HG02970 (cell line): ENCODE data around the gene FAM180A.
"Not testable (repeated sequence)": the region's sequence is repeated elsewhere in the genome, so short reads cannot be mapped to it uniquely, and the experiment has no call there.

Source experiments
- ATAC-seq: cut with Tn5 transposase; IDR thresholded peaks from one replicate; pipeline ENCODE4 v1.9.1; 2021; ENCODE audit warnings: mild to moderate bottlenecking, moderate library complexity, moderate number of reproducible peaks; ENCODE audit not compliant: unreplicated experiment, low FRiP score

FAM180A gene

DNA sequence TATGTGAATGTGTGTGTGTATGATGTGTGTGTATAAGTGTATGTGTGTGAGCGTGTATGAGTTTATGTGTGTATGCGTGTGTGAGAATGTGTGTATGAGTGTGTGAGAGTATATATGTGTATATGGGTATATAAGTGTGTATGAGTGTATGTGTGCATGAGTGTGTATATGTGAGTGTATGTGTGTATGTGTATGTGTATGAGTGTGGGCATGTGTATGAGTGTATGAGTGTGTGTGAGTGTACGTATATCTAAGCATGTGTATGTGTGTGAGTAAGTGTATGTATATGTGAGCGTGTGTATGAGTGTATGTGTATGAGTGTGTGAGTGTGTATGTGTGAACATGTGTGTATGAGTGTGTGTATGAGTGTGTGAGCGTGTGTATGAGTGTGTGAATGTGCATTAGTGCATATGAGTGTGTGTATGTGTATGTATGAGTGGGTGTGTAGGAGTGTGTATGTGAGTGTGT, 33.5 kb downstream of the FAM180A start:
- ATAC-seq, result no peak

DNA sequence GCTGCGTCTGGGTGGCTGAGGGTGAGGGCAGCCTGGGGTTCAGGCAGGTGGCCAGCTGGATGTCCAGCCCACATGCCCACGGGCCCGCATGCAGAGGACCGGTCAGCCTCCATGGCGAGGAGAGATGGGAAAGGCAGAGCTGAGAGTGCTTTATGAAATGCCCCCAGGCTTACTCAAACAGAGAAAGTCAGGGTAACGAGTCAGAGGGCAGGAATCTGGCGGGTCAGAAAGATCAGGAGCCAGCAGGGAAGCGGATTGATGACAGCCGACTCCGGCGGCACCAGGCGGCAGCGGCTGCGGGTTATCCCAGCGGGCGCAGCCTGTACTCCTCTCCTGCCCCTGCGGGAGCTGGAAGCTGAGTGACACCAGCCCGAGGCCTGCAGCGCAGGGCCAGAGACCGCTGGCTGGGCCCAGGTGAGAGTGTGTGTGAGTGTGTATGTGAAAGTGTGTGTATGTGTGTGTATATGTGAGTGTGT, 34.0 kb downstream of the FAM180A start:
- ATAC-seq, result no peak

DNA sequence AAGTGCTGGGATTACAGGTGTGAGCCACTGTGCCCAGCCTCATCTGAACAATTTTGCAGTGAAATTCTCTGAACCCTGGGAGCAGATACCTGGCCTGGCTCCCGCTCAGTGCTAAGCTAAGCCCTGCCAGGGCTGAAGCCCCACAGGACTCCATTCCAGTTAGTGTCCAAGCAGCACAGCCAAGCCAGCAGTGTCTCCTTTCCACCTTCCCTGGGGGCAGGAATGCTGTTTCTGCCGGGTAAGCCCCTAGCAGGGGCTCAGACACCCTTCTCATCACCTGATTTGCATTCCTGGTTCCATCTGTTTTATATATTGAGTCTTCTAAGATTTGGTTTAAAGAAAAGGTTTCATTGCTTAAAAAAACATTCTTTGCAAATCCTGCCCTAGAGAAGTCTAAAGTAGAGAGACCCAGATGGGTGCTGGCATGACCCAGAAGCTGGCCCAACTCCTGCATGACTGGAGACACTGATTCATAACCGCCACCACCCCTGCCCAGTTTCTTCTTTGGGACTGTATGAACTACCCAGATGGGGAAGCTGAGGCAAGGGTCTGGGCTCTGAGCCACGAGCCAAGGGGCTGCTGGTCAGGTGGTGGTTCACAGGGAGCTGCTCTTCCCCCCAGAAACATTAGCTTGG, 34.7 kb downstream of the FAM180A start:
- ATAC-seq, result no peak

DNA sequence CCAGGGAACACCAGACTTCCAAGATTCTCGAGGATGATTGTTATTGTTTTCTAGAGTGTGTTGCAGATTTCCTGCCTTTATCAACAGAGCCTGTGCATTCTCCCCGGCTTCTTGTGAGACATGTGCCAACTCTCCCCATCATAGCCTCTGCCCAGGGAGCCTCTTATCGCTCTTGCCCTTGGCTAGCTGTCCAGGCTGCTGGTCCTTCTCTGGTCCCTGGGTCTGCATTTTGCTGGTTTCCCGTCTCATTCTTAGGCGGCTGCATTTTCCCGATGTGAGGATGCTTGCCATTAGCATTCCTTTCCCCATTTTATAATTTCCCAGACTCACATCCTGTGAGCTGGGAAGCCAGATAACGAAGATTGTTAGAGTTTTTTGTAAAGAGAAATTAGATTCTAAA, 35.8 kb downstream of the FAM180A start:
- no peak for ATAC-seq

DNA sequence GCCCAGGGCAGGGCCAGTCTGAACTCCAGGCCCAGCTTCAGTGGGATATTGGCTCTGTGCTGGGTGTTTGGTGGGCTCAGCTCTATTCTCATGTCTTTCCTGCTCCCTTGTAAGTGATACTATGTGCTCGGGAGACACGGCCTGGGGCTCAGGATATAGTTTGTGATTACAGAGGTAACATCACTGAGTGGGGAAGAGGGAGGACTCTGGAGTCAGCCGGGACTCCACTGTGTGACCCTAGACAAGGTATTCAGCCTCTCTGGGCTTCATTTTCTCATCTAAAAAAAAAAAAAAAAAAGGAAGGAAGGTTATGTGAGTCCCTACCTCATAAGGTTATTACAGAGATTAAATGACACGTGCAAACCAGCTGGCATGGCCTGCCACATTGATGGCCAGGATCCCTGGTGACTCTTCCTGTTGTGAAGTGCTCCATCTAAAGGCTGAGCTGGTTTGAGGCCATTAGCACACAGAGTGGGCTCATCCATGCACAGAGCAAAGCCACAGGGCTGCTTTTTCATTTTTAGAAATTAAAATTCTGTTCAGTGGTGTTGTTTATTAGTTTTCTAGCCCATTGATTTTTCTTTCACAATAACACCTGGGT, 36.3 kb downstream of the FAM180A start:
- no peak for ATAC-seq

DNA sequence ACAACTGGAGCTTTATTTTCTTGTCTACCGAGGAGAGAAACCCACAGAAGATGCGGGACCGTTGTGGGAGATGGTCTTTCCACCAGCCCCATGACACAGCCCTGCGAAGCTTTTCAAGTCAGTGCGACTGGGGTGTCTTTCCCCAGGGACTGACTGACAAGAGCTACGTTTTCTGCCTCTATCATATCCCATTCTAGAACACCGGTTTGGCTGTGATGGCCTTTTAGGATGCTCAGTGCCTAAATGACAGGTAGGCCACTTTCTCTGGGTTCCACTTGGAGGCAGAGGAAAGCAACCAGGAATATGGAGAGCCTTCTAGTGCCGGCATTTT, 37.5 kb downstream of the FAM180A start:
- no peak for ATAC-seq

DNA sequence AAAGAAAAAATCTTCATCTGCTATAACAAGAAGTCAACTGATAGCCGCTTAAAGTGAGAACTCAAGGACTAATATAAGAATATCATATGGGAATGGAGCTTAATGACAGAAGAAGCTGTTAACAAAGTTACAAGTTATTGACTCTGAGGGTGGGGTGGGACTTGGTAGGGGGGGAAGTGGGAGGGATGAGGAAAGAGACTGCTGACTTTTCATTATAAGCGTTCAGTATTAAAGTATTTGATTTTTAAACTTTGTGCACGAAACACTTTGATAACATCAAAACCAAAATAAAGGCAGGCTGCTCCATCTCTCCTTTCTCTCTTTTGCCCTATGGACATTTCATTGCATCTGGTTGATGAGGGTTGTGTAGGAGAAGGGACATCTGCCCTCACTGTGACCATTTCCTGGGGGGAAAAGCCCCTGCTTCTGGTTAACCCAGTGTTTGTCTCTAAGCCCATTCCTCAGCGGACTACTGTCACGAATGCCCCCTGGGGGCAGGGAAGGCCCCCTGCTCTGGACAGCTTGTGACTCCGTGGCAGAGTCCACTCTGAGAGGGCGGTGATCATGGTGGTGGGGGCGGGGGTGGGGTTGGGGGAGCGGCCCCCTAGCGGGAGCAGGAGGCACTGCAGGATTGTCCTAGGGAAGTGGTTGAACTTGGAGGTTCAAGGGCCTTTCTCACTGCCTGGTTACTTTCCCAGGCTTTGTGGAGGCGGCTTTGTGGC, 38.0 kb downstream of the FAM180A start:
- no peak for ATAC-seq

DNA sequence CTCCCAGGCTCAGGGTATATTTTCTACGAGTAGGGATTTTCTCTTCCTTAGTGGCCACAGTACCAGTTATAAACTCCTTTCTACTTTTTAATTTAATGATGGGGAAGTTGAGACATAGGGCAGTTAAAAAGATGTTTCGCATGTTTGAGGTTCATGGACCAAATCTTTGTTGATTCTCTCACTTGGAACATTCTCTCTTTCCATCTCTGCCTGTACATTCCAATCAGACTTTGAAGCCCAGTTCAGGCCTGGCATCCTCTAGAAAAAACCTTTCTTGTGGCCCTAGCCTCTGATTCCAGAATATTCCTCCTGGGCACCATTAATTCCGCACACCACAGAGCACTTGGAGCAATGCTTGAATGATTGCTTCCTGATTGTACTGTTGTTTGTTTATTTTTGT, 39.1 kb downstream of the FAM180A start:
- ATAC-seq, result no peak

DNA sequence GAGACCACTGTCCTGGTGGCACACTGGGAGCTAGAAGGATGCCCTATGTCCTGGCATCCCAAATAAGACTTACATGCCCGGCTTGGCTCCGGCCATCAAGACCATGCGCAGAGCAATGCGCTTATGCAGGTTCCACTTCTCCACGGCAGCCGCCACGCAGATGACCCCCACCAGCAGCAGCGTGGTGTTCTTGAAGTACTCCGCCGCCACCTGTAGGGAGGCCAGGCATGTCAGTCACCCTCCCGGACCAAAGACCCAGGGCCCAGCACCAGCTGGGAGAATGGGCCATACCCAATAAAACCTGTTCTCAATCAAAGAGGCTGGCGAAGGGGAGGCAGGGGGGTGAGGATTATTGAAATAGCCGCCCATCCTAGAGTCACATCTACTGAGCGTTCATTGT, 40.6 kb downstream of the FAM180A start:
- ATAC-seq, result no peak

DNA sequence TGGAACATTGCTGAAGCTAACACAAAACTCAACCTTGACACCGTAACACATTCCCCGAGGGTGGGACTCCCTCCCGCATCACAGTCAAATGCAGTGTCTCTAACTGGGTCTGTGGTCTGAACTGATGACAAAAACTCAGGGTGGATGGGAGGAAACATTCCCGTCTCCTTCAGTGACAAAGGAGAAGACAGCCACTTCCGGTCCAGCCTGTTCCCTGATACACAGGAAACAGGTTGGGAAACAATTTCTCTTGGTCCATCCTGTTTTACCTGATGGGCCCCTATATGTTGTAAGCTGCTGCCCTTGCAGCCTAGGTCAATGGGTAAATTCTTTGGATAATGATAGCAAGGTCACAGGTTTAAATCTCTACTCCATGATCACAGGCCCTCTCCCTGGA, 41.0 kb downstream of the FAM180A start:
- ATAC-seq, result no peak

DNA sequence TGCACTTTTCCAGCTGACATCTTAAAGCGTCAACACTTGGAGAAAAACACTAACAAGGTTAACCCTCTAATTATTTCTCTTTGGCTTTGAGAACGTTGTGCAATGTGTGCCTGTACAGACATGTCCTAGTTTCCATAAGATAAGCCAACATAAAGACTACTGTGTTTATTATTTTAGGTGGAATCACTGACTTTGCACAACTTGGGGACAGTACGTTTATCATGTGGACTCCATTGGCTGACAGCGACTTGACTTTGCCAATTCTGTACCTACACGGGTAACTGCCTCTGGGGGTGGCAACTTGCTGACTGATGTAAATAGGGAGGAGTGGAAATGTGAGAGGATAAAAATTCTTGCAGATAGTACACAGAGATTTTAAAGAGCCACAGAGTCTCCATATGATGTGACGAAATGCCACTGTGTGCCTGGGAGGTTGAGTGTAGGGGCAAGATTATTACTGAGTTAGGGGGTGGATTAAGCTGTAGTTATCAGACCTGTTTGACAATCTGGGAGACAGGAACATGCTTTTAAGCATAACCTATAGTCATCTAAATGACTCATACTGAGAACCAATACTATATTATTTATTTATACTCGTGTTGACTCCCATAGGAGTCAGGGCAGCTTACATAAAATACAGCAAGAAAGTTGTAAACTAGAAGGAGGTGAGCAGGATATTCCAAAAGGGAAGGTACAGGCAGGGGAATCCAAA, 41.6 kb downstream of the FAM180A start:
- no peak for ATAC-seq

DNA sequence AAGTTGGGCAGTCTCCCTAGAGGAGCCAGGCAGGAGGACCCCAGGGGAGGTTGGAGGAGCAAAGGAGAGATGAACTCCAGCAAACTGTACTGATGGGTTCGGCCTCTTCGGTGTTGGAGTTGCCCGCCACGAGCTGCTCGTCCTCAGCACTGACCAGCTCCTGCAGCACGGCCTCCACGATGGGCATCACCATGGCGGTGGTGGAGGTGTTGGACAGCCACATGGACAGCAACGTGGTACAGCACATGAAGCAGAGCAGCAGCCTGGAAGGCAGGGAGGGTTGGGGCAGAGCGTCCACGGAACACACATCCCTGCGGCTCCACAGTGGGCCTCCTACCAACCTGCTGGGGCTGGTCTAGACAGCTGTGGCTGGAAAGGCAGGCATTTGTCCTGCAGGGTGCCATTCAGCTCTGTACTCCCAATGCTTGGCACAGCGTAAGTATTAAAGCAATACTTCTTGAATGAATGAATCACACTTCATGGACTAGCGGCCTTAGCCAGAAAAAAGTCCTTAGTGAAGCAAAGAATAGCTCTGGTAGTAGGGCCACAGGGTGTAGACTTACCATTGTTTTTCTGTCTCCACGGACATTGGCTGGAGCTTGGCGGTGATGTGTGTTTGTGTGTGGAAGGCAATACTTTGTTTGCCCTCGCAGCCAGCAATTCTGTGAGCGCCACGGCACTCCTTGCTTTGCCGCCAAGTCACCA, 42.4 kb downstream of the FAM180A start:
- no peak for ATAC-seq

DNA sequence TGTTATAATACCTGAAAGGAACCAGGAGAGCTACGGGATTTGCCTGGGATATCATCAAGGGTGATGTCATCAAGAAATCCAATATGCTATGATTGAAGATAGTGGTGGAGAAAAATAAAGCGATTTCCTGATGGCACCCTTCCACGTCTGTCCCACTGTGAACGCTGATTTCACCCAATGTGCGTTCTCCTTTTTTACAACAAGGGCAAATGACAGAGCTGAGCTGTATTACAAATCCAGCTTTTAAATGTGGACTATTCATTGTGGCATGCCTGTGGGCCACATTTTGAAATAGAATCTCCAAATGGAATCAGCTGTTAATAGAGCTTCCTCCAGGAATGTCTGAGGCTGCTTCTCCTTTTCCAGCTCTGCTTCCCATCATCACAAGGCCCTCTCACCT, 43.9 kb downstream of the FAM180A start:
- no peak for ATAC-seq

DNA sequence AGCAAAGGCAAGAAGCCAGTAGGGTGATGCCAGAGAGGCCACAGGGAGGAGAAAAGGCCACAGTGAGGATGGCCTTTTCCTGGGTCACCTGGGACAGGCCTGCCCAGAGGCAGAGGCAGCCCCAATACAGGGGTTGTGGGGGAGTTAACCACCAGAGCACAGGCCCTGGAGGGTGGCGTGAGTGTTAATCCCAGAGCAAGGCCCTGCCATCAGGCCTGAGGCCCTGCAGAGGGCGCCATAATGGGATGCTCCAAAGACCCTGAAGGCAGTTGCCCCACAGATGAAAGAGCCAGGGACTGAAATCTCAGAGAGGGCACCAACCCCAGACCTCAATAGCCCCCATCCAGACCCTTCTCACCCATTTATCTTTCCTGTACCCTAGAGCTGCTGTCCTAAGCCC, 44.5 kb downstream of the FAM180A start:
- no peak for ATAC-seq

DNA sequence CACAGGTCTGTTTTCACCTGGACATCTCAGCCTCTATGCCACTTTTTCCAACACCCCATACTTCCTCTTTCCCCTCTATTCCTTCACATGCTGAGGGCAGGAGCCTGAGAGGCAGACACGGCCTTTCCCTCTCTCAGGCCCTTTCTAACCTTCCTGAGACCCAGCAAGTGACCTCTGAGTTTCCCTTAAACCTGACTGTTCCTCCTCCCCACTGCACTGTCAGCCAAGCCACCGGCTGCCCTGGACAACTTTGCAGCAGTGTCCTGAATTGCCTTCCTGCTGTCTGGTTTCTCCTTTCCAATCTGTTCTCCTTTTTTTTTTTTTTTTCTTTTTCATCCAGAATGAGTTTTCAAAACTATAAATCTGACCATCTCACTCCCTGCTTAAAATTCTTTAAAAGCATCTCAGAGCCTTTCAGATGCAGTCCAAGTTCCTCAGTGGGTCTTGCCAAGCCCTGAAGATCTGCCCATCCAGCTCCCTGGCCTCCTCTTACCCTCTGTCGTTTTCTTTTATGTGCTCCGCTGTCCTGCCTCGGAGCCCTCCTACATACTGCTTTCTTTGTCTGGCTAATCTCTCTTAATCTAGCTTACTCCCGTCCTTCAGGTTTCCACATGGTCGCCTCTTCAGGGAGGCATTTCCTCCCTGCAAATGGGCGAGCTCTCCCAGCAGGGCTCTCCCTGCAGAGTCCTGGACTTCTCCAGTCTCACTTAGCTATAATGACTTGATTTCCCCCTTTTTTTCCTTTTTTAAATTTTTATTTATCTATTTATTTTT, 51.1 kb downstream of the FAM180A start:
- ATAC-seq, result no peak

DNA sequence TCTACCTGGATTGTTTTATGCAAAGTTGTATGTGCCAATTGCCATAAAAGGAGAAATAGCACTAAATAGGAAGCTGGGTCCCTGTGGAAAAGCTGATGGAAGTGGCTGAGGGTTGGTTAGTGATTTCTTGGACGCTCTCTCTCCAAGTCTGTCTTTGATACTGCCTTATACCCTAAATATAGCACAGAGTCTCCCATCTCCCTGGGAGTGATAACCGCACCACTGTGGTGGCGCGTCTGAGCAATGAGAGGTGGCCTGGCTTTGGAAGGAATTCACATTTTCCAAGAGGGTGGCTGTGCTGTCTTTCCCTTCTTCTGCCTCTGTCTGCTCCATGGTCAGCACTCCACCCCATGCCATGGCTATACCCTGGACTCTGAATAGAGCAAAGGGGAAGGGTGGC, 55.1 kb downstream of the FAM180A start:
- ATAC-seq, result no peak

DNA sequence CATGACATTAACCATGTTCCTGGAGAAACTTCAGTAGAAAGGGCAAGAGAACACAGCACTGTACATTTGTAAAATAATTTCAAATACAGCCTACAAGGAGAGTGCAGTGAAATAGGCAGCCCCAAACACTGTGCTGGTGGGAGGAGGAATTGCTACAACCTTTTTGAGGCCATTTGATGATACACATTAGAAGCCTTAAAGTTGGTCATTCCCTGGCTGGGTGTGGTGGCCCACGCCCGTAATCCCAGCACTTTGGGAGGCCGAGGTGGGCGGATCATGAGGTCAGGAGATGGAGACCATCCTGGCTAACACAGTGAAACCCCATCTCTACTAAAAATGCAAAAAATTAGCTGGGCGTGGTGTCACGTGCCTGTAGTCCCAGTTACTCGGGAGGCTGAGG, 56.0 kb downstream of the FAM180A start:
- ATAC-seq, result not testable (repeated sequence)

DNA sequence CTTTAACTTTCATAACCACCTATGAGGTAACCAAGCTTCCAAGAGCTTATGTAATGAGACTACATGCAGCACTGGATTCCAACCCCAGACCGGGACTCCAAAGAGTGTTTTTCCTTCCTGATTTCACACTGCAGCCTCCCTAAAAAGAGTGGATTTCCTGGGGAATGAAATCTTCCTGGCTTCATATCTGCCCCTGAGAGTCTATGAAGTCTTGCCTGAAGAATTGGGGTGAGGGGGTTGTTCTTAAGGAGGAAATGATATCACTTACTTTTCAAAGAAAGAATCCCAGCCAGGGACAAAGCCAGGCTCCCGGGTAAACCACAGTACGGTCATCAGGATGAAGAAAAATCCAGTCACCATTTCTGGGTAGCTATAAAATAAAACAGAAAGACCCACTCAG, 56.6 kb downstream of the FAM180A start:
- no peak for ATAC-seq

DNA sequence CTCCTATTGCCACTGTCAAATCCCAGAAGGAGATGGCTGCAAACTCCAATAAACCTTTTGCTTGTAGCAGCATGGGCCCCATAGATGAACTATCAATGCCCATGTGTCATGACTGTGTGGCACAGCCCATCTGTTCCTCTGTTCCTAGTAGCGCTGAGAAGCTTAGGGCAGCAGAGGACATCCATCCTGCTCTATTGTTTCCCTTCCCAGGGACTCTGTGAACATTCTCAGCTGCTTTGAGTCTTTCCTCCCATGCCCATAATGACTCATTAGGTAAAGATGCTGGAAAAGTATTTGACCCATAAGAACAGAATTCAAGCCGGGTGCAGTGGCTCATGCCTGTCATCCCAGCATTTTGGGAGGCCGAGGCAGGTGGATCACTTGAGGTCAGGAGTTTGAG, 58.0 kb downstream of the FAM180A start:
- no peak for ATAC-seq

DNA sequence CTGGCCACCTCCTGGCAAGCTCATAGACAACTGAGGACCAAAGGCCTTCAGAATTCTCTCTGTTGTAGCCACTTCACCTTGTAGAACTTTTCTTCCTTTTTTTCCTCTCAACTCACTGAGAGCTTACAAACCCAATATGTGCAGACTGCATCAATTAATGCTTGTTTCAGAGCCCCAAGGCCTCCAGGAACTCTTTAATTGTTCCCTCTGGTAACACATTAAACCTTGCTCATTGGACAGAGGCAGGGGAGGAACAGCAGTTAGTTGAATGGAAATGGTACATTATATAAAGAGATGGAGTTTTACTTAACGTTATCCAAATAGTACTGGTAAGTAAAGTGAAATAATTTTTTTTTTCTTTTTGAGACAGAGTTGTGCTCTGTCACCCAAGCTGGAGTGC, 61.1 kb downstream of the FAM180A start:
- no peak for ATAC-seq
